ENCODE results near the gene MAP4K3.

The MAP4K3 gene

GRCh38 chr2:39269941-39270340 lies 167.1 kb downstream of the MAP4K3 start:
- no peak for ATAC-seq
- TF ChIP-seq ZFP30 (CRISPR knock-in tag; IDR thresholded peaks at IDR 0.05) (no peak), PPARA (CRISPR knock-in tag; IDR thresholded peaks at IDR 0.05; ENCODE audit: borderline replicate concordance) (no peak), BACH2 (CRISPR knock-in tag; IDR thresholded peaks at IDR 0.05; ENCODE audit: borderline replicate concordance) (no peak), PATZ1 (CRISPR knock-in tag; IDR thresholded peaks at IDR 0.05; ENCODE audit: borderline replicate concordance) (no peak), TOX (CRISPR knock-in tag; IDR thresholded peaks at IDR 0.05; ENCODE audit: borderline replicate concordance) (no peak), CSDC2 (CRISPR knock-in tag; IDR thresholded peaks at IDR 0.05) (no peak), CSRNP3 (CRISPR knock-in tag; IDR thresholded peaks at IDR 0.05) (no peak), ZNF8 (CRISPR knock-in tag; IDR thresholded peaks at IDR 0.05) (no peak), CREB5 (CRISPR knock-in tag; IDR thresholded peaks at IDR 0.05; ENCODE audit: low read depth) (no peak), ESRRG (CRISPR knock-in tag; IDR thresholded peaks at IDR 0.05) (no peak), TCF4 (CRISPR knock-in tag; IDR thresholded peaks at IDR 0.05; ENCODE audit: borderline replicate concordance) (no peak)

- TF ChIP-seq ZNF565 (CRISPR knock-in tag; conservative IDR thresholded peaks at IDR 0.05; ENCODE audit: low read depth), result no peak
- no peak for TF ChIP-seq RARB (CRISPR knock-in tag; IDR thresholded peaks at IDR 0.05)
- TF ChIP-seq TOX (CRISPR knock-in tag; IDR thresholded peaks at IDR 0.05; ENCODE audit: borderline replicate concordance), result no peak
- TF ChIP-seq CREB5 (CRISPR knock-in tag; IDR thresholded peaks at IDR 0.05; ENCODE audit: low read depth), result no peak
- TF ChIP-seq ZFP30 (CRISPR knock-in tag; IDR thresholded peaks at IDR 0.05), result no peak
- no peak for TF ChIP-seq BACH2 (CRISPR knock-in tag; IDR thresholded peaks at IDR 0.05; ENCODE audit: borderline replicate concordance)
- TF ChIP-seq PPARA (CRISPR knock-in tag; IDR thresholded peaks at IDR 0.05; ENCODE audit: borderline replicate concordance), result no peak
- TF ChIP-seq OSR1 (CRISPR knock-in tag; IDR thresholded peaks at IDR 0.05), result no peak
- TF ChIP-seq ISL1 (CRISPR knock-in tag; IDR thresholded peaks at IDR 0.05), result no peak
- TF ChIP-seq CSRNP3 (CRISPR knock-in tag; IDR thresholded peaks at IDR 0.05), result no peak
- no peak for TF ChIP-seq ARNTL (CRISPR knock-in tag; IDR thresholded peaks at IDR 0.05; ENCODE audit: borderline replicate concordance, low read depth)
- no peak for ATAC-seq
Measured at GRCh38 chr2:39266916-39267434, 170.1 kb downstream of the MAP4K3 start.

- ATAC-seq, result no peak
- TF ChIP-seq RARB (CRISPR knock-in tag; IDR thresholded peaks at IDR 0.05) (no peak), ZNF70 (CRISPR knock-in tag; IDR thresholded peaks at IDR 0.05) (no peak), TOX (CRISPR knock-in tag; IDR thresholded peaks at IDR 0.05; ENCODE audit: borderline replicate concordance) (no peak)
Measured at GRCh38 chr2:39266139-39266805, 170.8 kb downstream of the MAP4K3 start.

- no peak for ATAC-seq
- TF ChIP-seq CREB5 (CRISPR knock-in tag; IDR thresholded peaks at IDR 0.05; ENCODE audit: low read depth), result no peak
Measured at GRCh38 chr2:39265315-39265714, 171.8 kb downstream of the MAP4K3 start.
